HEK293T (cell line): ENCODE measurements around the gene MOSPD2.
A peak's percentile ranks its signal among the peaks of the same experiment; 100 is the strongest.

Source experiments
- CTCF ChIA-PET: fragments of 350-600 bp; formaldehyde crosslinking; extraction: SDS; loops from one replicate; lab custom pipeline; 2021; ENCODE audit warnings: antibody characterized with exemption, inconsistent platforms; lab: Yijun Ruan, JAX
- POLR2A ChIA-PET: fragments of 350-600 bp; formaldehyde crosslinking; extraction: SDS; loops from one replicate; lab custom pipeline; 2020; ENCODE audit warnings: antibody characterized with exemption, inconsistent platforms; lab: Yijun Ruan, JAX
- DNase-seq: peaks from one replicate; pipeline ENCODE4 v3.0.0; 2012; ENCODE audit warnings: mixed read lengths; ENCODE audit errors: extremely low spot score
- ARNT ChIP-seq: fragments of 450-650 bp; IDR thresholded peaks from 2 replicates; pipeline ENCODE4 v1.6.1; 2017; ENCODE audit warnings: mild to moderate bottlenecking
- BHLHE40 ChIP-seq: fragments of 450-650 bp; IDR thresholded peaks from 2 replicates; pipeline ENCODE4 v1.6.1; 2016; ENCODE audit warnings: mild to moderate bottlenecking, moderate library complexity, borderline replicate concordance
- CTBP1 ChIP-seq: fragments of 450-650 bp; IDR thresholded peaks from 2 replicates; pipeline ENCODE4 v1.6.1; 2016; ENCODE audit warnings: borderline replicate concordance
- ELF4 ChIP-seq: fragments of 450-650 bp; IDR thresholded peaks from 2 replicates; pipeline ENCODE4 v1.6.1; 2017; ENCODE audit warnings: antibody characterized with exemption
- FOXA1 ChIP-seq: fragments of 450-650 bp; IDR thresholded peaks from 2 replicates; pipeline ENCODE4 v1.6.1; 2016; ENCODE audit warnings: mild to moderate bottlenecking
- FOXK2 ChIP-seq: fragments of 450-650 bp; IDR thresholded peaks from 2 replicates; pipeline ENCODE4 v1.6.1; 2016; ENCODE audit warnings: mild to moderate bottlenecking
- FOXM1 ChIP-seq: fragments of 450-650 bp; IDR thresholded peaks from 2 replicates; pipeline ENCODE4 v1.6.1; 2017; ENCODE audit warnings: mild to moderate bottlenecking, borderline replicate concordance
- HDGF ChIP-seq: fragments of 450-650 bp; IDR thresholded peaks from 2 replicates; pipeline ENCODE4 v1.6.1; 2017; ENCODE audit warnings: antibody characterized with exemption, borderline replicate concordance
- L3MBTL2 ChIP-seq: fragments of 450-650 bp; conservative IDR thresholded peaks from 2 replicates; pipeline ENCODE4 v1.6.1; 2016; ENCODE audit warnings: mild to moderate bottlenecking
- LEF1 ChIP-seq: fragments of 450-650 bp; IDR thresholded peaks from 2 replicates; pipeline ENCODE4 v1.6.1; 2017; ENCODE audit warnings: mild to moderate bottlenecking, borderline replicate concordance
- NFRKB ChIP-seq: fragments of 450-650 bp; IDR thresholded peaks from 2 replicates; pipeline ENCODE4 v1.6.1; 2016; ENCODE audit warnings: mild to moderate bottlenecking, moderate library complexity
- SP1 ChIP-seq: fragments of 450-650 bp; IDR thresholded peaks from 2 replicates; pipeline ENCODE4 v1.6.1; 2017
- SUZ12 ChIP-seq: fragments of 450-650 bp; IDR thresholded peaks from 2 replicates; pipeline ENCODE4 v1.6.1; 2016; ENCODE audit warnings: mild to moderate bottlenecking
- TARDBP ChIP-seq: fragments of 450-650 bp; IDR thresholded peaks from 2 replicates; pipeline ENCODE4 v1.6.1; 2016
- ZNF384 ChIP-seq: fragments of 450-650 bp; IDR thresholded peaks from 2 replicates; pipeline ENCODE4 v1.6.1; 2016
- TF ChIP-seq, protein P1 (sequence below): fragments of 450-650 bp; IDR thresholded peaks from 2 replicates; pipeline ENCODE4 v1.6.1; 2016

Gene MOSPD2

GRCh38 chrX:14871767-14872166 lies 1.5 kb upstream of the MOSPD2 start:
- no peak for TF ChIP-seq SUZ12
- no peak for TF ChIP-seq L3MBTL2
- TF ChIP-seq ARNT, result no peak
- TF ChIP-seq ZNF384, result no peak
- no peak for TF ChIP-seq FOXM1
- TF ChIP-seq SP1, result no peak
- no peak for TF ChIP-seq HDGF
- TF ChIP-seq BHLHE40, result no peak
- ChIA-PET CTCF (no interaction called here), POLR2A (no interaction called here)
- no peak for DNase-seq

GRCh38 chrX:14872355-14872754 lies 866 bp upstream of the MOSPD2 start:
- no peak for TF ChIP-seq FOXM1
- no peak for TF ChIP-seq SUZ12
- no peak for TF ChIP-seq LEF1
- no peak for TF ChIP-seq ELF4
- TF ChIP-seq BHLHE40, result no peak
- TF ChIP-seq NFRKB, result no peak
- TF ChIP-seq FOXK2, result no peak
- TF ChIP-seq L3MBTL2, result no peak
- no peak for TF ChIP-seq SP1
- POLR2A ChIA-PET, result no interaction called here
- no peak for DNase-seq
- CTCF ChIA-PET, result no interaction called here

DNA sequence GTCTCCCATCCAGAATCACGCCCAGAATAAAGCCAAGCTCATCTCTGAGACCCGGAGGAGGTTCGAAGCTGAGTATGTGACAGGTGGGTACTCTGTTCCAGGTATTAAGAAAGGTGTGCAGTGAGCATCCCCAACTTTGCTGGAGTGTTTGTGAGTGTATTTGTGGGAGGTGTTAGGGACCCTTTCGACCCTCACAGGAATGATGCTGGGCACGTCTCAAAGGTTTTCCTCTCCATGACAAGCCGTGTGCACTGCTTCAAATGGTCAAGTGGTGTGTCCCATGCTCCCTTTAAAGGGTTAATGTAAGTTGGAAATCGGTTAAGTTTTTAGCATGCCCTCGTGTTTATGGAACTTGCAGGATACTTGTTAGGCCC lies 442 bp downstream of the MOSPD2 start:
- TF ChIP-seq L3MBTL2 (0 out of 2 replicates have a peak, but pooled peaks have one; percentile 21), BHLHE40 (no peak), HDGF (no peak), SUZ12 (no peak)
- no peak for DNase-seq
- ChIA-PET CTCF (no interaction called here), POLR2A (no interaction called here)

DNA sequence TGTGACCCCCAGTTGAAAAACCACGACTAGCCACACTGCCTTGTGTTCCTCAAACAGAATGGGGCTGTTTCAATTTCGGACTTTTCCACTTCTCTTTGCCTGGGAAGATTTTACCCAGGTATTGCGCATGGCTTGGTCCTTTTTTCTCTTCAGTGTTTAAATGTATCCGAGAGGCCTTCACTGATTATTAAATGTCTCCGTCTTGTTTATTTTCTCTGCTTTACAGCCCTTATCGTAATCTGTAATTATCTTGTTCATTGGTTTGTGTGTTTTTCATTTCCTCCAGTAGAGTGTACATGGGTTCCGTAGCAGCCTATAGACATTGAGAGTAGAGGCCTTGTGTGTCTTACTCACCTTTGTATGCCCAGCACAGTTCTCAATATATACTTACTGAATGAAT lies 2.4 kb downstream of the MOSPD2 start:
- CTCF ChIA-PET, result no interaction called here
- TF ChIP-seq, protein P1, sequence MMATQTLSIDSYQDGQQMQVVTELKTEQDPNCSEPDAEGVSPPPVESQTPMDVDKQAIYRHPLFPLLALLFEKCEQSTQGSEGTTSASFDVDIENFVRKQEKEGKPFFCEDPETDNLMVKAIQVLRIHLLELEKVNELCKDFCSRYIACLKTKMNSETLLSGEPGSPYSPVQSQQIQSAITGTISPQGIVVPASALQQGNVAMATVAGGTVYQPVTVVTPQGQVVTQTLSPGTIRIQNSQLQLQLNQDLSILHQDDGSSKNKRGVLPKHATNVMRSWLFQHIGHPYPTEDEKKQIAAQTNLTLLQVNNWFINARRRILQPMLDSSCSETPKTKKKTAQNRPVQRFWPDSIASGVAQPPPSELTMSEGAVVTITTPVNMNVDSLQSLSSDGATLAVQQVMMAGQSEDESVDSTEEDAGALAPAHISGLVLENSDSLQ, result no peak
- TF ChIP-seq ELF4 (no peak), FOXM1 (no peak), FOXK2 (no peak), L3MBTL2 (no peak), LEF1 (no peak)
- no peak for DNase-seq

DNA sequence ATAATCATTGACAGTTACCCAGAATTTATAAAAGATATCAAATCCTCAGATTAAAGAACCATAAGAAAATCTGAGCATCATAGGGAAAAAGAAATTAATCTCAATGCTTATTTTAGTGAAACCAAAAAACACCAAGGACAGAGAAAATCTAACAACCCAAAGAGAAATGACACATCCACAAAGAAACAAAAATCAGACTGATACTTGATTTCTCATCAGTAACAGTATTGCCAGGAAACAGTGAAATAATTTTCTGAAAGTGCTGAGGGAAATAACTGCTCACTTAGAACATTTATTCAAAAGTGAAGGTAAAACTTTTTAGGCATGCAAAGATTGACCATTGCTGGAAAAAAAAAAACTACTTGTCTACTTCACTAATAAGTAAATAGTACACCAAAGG lies 10.6 kb downstream of the MOSPD2 start:
- TF ChIP-seq BHLHE40, result no peak
- no peak for TF ChIP-seq L3MBTL2
- no peak for TF ChIP-seq HDGF
- no peak for TF ChIP-seq ARNT
- TF ChIP-seq TARDBP, result no peak
- TF ChIP-seq SP1, result no peak
- TF ChIP-seq FOXA1, result no peak
- no peak for TF ChIP-seq FOXM1
- TF ChIP-seq ELF4, result no peak
- no peak for TF ChIP-seq FOXK2
- no peak for TF ChIP-seq LEF1
- no peak for TF ChIP-seq SUZ12
- TF ChIP-seq, protein P1, result no peak
- TF ChIP-seq ZNF384, result no peak
- no peak for TF ChIP-seq NFRKB
- TF ChIP-seq CTBP1, result no peak
- no peak for DNase-seq
- CTCF ChIA-PET, result no interaction called here
- POLR2A ChIA-PET, result no interaction called here

More for the DNA sequence above, 2.4 kb downstream of the MOSPD2 start:
- POLR2A ChIA-PET, result no interaction called here

GRCh38 chrX:14884714-14885113 lies 11.5 kb downstream of the MOSPD2 start:
- DNase-seq, result no peak
- CTCF ChIA-PET, result no interaction called here
- TF ChIP-seq TARDBP, result no peak
- no peak for TF ChIP-seq HDGF
- TF ChIP-seq FOXA1, result no peak
- TF ChIP-seq FOXM1, result no peak
- TF ChIP-seq, protein P1, result no peak
- TF ChIP-seq SP1, result no peak
- TF ChIP-seq FOXK2, result no peak
- no peak for TF ChIP-seq NFRKB
- POLR2A ChIA-PET, result no interaction called here

DNA sequence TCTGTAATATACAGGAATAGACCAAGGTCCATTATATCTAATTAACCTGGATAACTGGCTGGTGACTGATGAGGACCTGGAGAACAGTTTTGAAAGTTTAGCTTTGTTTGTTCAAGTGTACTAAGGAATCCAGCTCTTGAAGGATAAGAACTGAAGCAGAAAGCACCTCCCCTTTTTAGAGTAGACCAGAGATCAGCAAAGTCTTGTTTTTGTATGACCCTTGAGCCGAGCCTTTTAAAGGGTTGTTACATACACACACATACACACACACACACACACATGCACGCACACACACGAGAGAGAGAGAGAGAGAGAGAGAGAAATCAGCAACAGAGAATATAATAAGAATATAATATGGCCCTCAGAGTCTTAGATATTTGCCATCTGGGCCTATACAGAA lies 13.0 kb downstream of the MOSPD2 start:
- CTCF ChIA-PET, result no interaction called here
- POLR2A ChIA-PET, result no interaction called here
- no peak for DNase-seq
- TF ChIP-seq TARDBP, result no peak
- no peak for TF ChIP-seq HDGF
- TF ChIP-seq ZNF384, result no peak
- TF ChIP-seq CTBP1, result no peak
- TF ChIP-seq ARNT, result no peak
- TF ChIP-seq L3MBTL2, result no peak
- no peak for TF ChIP-seq FOXK2

- POLR2A ChIA-PET, result no interaction called here
- no peak for TF ChIP-seq SUZ12
- no peak for TF ChIP-seq ARNT
- no peak for TF ChIP-seq CTBP1
- TF ChIP-seq SP1, result no peak
- no peak for TF ChIP-seq LEF1
- TF ChIP-seq ELF4, result no peak
- TF ChIP-seq FOXK2, result no peak
- TF ChIP-seq L3MBTL2, result no peak
- no peak for TF ChIP-seq HDGF
- TF ChIP-seq FOXM1, result no peak
- TF ChIP-seq BHLHE40, result no peak
- TF ChIP-seq ZNF384, result no peak
- TF ChIP-seq FOXA1, result no peak
- TF ChIP-seq TARDBP, result no peak
- no peak for TF ChIP-seq NFRKB
- TF ChIP-seq, protein P1, result no peak
- CTCF ChIA-PET, result no interaction called here
- DNase-seq, result no peak
These were observed 23.1 kb downstream of the MOSPD2 start for GRCh38 chrX:14896273-14896672.
